Measurements from ENCODE around the gene PINK1. TPM values are rescaled to one million over a fixed set of nuclear protein-coding genes. Genes with fewer than 3 reads are reported as not detected.

PINK1 gene
- total RNA-seq, 1 experiment from 2014 or later, result 129 TPM

DNA sequence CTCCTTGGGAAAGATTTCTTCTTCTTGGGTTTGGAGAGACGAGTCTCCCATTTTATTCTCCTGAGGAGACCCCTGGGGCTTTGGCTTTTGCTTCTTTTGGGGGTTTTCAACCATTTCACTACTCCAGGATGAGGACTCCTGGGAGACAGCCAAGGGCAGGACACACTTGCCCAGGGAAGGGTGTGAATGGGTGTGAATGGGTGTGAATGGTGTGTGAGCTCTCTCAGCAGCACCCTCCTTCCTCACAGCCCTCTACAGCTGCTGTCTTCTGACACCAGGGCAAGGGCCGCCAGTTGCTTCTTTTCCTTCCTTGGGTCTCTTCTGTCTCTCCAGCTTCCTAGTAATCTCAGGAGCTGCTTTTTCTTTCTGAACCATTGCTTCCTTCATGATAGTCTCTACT, 60.4 kb downstream of the PINK1 start:
- H3K9me3 ChIP-seq (ENCODE audit: low read length), result no peaks in the 10 kb centered on the region
- no peak overlapping the region for H3K4me2 ChIP-seq (ENCODE audit: low read length)
- no peaks in the 10 kb centered on the region for H3K27me3 ChIP-seq (ENCODE audit: low read length)
- no peak overlapping the region for H2AFZ ChIP-seq (ENCODE audit: low read length)
- H3K79me2 ChIP-seq (ENCODE audit: low read length), result no peaks in the 10 kb centered on the region
- H3F3A ChIP-seq (ENCODE audit: low read length, unreplicated experiment), result no peaks in the 10 kb centered on the region
- H3K9ac ChIP-seq (ENCODE audit: low read length), result no peak overlapping the region
- POLR2A ChIA-PET (ENCODE audit: unreplicated experiment), result no interaction called here
- no peak overlapping the region for H3K4me3 ChIP-seq (ENCODE audit: low read length)
- no peaks in the 10 kb centered on the region for H3K9me2 ChIP-seq (replicated peaks; ENCODE audit: low read length)
- CTCF ChIA-PET, result no interaction called here
- intact Hi-C loops (cut with micrococcal nuclease), result loop anchor here (10.0 kb wide), 1 partner anchor 291 kb away; no protein-coding TSS in a partner anchor
- no TSS peak for BruUV-seq (replicated peaks)
- H3K27ac ChIP-seq (ENCODE audit: low read length), result no peak overlapping the region
- no peaks in the 10 kb centered on the region for H4K20me1 ChIP-seq (ENCODE audit: low read length)
- peaks cover 18% of the 10 kb centered on the region for H3K4me1 ChIP-seq (ENCODE audit: insufficient read depth, low read length)
- TF ChIP-seq, protein P1, sequence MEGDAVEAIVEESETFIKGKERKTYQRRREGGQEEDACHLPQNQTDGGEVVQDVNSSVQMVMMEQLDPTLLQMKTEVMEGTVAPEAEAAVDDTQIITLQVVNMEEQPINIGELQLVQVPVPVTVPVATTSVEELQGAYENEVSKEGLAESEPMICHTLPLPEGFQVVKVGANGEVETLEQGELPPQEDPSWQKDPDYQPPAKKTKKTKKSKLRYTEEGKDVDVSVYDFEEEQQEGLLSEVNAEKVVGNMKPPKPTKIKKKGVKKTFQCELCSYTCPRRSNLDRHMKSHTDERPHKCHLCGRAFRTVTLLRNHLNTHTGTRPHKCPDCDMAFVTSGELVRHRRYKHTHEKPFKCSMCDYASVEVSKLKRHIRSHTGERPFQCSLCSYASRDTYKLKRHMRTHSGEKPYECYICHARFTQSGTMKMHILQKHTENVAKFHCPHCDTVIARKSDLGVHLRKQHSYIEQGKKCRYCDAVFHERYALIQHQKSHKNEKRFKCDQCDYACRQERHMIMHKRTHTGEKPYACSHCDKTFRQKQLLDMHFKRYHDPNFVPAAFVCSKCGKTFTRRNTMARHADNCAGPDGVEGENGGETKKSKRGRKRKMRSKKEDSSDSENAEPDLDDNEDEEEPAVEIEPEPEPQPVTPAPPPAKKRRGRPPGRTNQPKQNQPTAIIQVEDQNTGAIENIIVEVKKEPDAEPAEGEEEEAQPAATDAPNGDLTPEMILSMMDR (conservative IDR thresholded peaks at IDR 0.05; ENCODE audit: low read depth, low read length), result no peak
- TF ChIP-seq EZH2phosphoT487 (IDR thresholded peaks at IDR 0.05; ENCODE audit: borderline replicate concordance, low read length) (no peak), EZH2 (IDR thresholded peaks at IDR 0.05; ENCODE audit: low read length, unreplicated experiment) (no peak)
- no peaks in the 10 kb centered on the region for H3K36me3 ChIP-seq (ENCODE audit: low read depth, low read length)
- DNase-seq (no peak), ATAC-seq (no peak)

DNA sequence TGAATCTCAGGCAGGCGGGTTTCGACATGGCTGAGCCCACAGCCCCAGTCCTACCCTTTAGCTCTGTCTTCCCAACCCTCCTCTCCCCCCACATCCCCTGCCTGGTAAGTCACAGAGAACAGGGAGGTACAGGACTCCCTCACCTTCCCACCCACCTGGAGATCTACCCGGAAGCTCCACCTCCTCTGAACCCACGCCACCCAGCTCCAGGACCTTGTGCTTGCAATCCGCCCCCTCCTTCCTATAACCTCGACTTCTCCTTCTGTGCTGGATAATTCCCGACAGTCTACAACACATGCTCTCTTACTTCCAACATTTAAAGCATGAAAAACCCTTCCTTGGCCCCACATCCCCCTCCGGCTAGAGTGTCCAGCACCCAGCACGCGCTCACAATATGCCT, 62.3 kb downstream of the PINK1 start:
- Histone ChIP-seq H3F3A (ENCODE audit: low read length, unreplicated experiment) (no peaks in the 10 kb centered on the region), H3K79me2 (ENCODE audit: low read length) (no peaks in the 10 kb centered on the region), H3K27me3 (ENCODE audit: low read length) (no peaks in the 10 kb centered on the region), H2AFZ (ENCODE audit: low read length) (no peak overlapping the region), H3K4me1 (ENCODE audit: insufficient read depth, low read length) (peaks cover 22% of the 10 kb centered on the region), H3K36me3 (ENCODE audit: low read depth, low read length) (no peaks in the 10 kb centered on the region), H3K9ac (ENCODE audit: low read length) (no peak overlapping the region), H3K4me3 (ENCODE audit: low read length) (no peak overlapping the region), H3K27ac (ENCODE audit: low read length) (no peak overlapping the region), H3K9me2 (replicated peaks; ENCODE audit: low read length) (no peaks in the 10 kb centered on the region), H3K9me3 (ENCODE audit: low read length) (no peaks in the 10 kb centered on the region), H4K20me1 (ENCODE audit: low read length) (no peaks in the 10 kb centered on the region), H3K4me2 (ENCODE audit: low read length) (no peak overlapping the region)
- ATAC-seq, result no peak
- BruUV-seq (replicated peaks), result no TSS peak
- TF ChIP-seq EZH2 (IDR thresholded peaks at IDR 0.05; ENCODE audit: low read length, unreplicated experiment) (no peak), EZH2phosphoT487 (IDR thresholded peaks at IDR 0.05; ENCODE audit: borderline replicate concordance, low read length) (no peak)
- TF ChIP-seq, protein P1 (conservative IDR thresholded peaks at IDR 0.05; ENCODE audit: low read depth, low read length), result no peak
- ChIA-PET CTCF (no interaction called here), POLR2A (ENCODE audit: unreplicated experiment) (no interaction called here)
- DNase-seq, result no peak
- intact Hi-C loops (cut with micrococcal nuclease), result loop anchor here (5.0 to 10.0 kb wide), 3 partner anchors 92 to 289 kb away; partner anchors contain the start of gene HP1BP3
